Dedifferentiated amniotic fluid mesenchymal stem cell (primary cell): ENCODE results near the gene RNF34.
A peak's percentile ranks its signal among the peaks of the same experiment; 100 is the strongest.

Experiments
- DNase-seq: peaks from one replicate; pipeline ENCODE4 v3.0.0-alpha.2; 2016; ENCODE audit errors: extremely low spot score

Gene RNF34

GRCh38 chr12:121438905-121439304 is 39.0 kb downstream of the RNF34 start:
- no peak for DNase-seq

- no peak for DNase-seq
These were observed 39.8 kb downstream of the RNF34 start for GRCh38 chr12:121439715-121440114.

- no peak for DNase-seq
These were observed 40.9 kb downstream of the RNF34 start for GRCh38 chr12:121440768-121441167.

- no peak for DNase-seq
These were observed 41.6 kb downstream of the RNF34 start for GRCh38 chr12:121441555-121441954.

- no peak for DNase-seq
These were observed 42.4 kb downstream of the RNF34 start for GRCh38 chr12:121442028-121442948.

- DNase-seq, result peak; percentile 67
These were observed 43.4 kb downstream of the RNF34 start for GRCh38 chr12:121443193-121443870.

- no peak for DNase-seq
These were observed 44.3 kb downstream of the RNF34 start for GRCh38 chr12:121443911-121444841.

- no peak for DNase-seq
These were observed 44.9 kb downstream of the RNF34 start for GRCh38 chr12:121444842-121445202.

- DNase-seq, result no peak
These were observed 46.8 kb downstream of the RNF34 start for GRCh38 chr12:121446750-121447149.

GRCh38 chr12:121448771-121449315 is 48.9 kb downstream of the RNF34 start:
- DNase-seq, result no peak

- DNase-seq, result no peak
These were observed 52.0 kb downstream of the RNF34 start for GRCh38 chr12:121451961-121452339.

- no peak for DNase-seq
These were observed 52.5 kb downstream of the RNF34 start for GRCh38 chr12:121452340-121452984.

- DNase-seq, result no peak
These were observed 53.1 kb downstream of the RNF34 start for GRCh38 chr12:121452985-121453360.

- no peak for DNase-seq
These were observed 53.7 kb downstream of the RNF34 start for GRCh38 chr12:121453629-121454028.

- DNase-seq, result no peak
These were observed 55.0 kb downstream of the RNF34 start for GRCh38 chr12:121454921-121455320.

GRCh38 chr12:121455766-121456420 is 56.0 kb downstream of the RNF34 start:
- no peak for DNase-seq

GRCh38 chr12:121456551-121456950 is 56.6 kb downstream of the RNF34 start:
- no peak for DNase-seq

- no peak for DNase-seq
These were observed 61.1 kb downstream of the RNF34 start for GRCh38 chr12:121461048-121461447.

- no peak for DNase-seq
These were observed 64.4 kb downstream of the RNF34 start for GRCh38 chr12:121464331-121464730.

- DNase-seq, result no peak
These were observed 66.2 kb downstream of the RNF34 start for GRCh38 chr12:121465921-121466793.
